ENCODE measurements around the gene ALG1. TPM values are rescaled to one million over a fixed set of nuclear protein-coding genes. Genes with fewer than 3 reads are reported as not detected.

The ALG1 gene
- polyA plus RNA-seq, 1 of the 3 experiments (the other 2 are of a cell fraction) = 27.0 TPM

DNA sequence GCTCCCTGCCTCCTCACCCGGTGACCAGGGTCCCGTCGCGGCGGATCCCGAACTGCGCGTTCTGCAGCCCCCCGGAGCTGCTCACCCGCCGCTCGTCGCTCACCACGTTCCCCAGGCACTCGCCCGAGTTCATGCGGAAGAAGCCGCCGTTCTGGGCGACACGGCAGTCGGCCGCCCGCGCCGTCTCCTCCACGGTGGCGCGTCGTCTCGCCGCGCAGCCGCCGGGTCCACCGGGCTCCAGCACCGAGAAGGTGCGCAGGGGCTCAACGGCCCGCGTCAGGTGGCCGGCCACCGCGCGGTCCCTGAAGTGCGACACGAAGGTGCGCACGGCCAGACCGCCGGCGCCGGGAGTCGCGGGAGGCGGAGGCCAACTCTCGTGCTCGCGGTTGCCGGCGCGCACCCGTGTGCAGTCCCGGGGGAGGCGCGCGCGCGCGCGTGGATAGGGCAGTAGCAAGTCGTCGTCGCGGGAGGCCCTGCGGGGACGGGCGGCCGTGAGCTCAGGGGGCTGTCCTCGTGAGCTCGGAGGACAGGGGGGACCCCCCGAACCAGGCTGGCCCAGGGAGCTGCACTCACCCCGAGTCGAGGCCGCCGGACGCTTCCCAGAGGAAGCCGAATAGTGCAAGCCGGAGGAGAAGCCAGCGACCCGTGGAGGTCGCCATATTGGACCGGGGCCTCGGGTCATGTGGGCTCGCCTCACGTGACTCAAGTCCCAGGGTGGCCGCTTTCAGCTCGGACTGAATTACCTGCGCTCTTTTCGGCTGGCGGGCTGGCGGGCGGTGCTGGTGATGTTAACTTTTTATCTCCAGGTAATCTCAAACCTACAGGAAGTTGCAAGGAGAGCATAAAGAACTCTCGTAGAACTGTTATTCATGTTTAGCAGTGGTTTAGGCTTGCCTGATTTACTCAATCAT lies 38.1 kb upstream of the ALG1 start, which contains the start of gene NAGPA (continued):
- TF ChIP-seq FOXM1 (IDR thresholded peaks at IDR 0.05; ENCODE audit: low read depth) (no peak), NFIC (IDR thresholded peaks at IDR 0.05; ENCODE audit: borderline replicate concordance) (peak; percentile 24; the same call in 1 of the 2 replicates), TCF12 (IDR thresholded peaks at IDR 0.05) (no peak), ELF1 (IDR thresholded peaks at IDR 0.05) (0 out of 2 replicates have a peak, but pooled peaks have one; percentile 23), RCOR1 (IDR thresholded peaks at IDR 0.05; ENCODE audit: low read length) (peak; percentile 66), RXRA (IDR thresholded peaks at IDR 0.05; ENCODE audit: borderline replicate concordance, low read depth) (no peak), FOSL2 (IDR thresholded peaks at IDR 0.05; ENCODE audit: borderline replicate concordance, low read depth) (no peak), GABPA (IDR thresholded peaks at IDR 0.05; ENCODE audit: low read depth) (peak; percentile 43), SIN3A (IDR thresholded peaks at IDR 0.05; ENCODE audit: borderline replicate concordance, low read depth, low read length) (peak; percentile 81; the same call in 1 of the 2 replicates)
- TF ChIP-seq, protein P1, sequence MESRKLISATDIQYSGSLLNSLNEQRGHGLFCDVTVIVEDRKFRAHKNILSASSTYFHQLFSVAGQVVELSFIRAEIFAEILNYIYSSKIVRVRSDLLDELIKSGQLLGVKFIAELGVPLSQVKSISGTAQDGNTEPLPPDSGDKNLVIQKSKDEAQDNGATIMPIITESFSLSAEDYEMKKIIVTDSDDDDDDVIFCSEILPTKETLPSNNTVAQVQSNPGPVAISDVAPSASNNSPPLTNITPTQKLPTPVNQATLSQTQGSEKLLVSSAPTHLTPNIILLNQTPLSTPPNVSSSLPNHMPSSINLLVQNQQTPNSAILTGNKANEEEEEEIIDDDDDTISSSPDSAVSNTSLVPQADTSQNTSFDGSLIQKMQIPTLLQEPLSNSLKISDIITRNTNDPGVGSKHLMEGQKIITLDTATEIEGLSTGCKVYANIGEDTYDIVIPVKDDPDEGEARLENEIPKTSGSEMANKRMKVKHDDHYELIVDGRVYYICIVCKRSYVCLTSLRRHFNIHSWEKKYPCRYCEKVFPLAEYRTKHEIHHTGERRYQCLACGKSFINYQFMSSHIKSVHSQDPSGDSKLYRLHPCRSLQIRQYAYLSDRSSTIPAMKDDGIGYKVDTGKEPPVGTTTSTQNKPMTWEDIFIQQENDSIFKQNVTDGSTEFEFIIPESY (IDR thresholded peaks at IDR 0.05; ENCODE audit: borderline replicate concordance, low read depth) = 0 out of 2 replicates have a peak, but pooled peaks have one; percentile 37
- TF ChIP-seq, protein P2, sequence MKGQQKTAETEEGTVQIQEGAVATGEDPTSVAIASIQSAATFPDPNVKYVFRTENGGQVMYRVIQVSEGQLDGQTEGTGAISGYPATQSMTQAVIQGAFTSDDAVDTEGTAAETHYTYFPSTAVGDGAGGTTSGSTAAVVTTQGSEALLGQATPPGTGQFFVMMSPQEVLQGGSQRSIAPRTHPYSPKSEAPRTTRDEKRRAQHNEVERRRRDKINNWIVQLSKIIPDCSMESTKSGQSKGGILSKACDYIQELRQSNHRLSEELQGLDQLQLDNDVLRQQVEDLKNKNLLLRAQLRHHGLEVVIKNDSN (IDR thresholded peaks at IDR 0.05; ENCODE audit: borderline replicate concordance, low read depth) = peak; percentile 100
- TF ChIP-seq, protein P3, sequence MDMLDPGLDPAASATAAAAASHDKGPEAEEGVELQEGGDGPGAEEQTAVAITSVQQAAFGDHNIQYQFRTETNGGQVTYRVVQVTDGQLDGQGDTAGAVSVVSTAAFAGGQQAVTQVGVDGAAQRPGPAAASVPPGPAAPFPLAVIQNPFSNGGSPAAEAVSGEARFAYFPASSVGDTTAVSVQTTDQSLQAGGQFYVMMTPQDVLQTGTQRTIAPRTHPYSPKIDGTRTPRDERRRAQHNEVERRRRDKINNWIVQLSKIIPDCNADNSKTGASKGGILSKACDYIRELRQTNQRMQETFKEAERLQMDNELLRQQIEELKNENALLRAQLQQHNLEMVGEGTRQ (IDR thresholded peaks at IDR 0.05; ENCODE audit: borderline replicate concordance, low read depth, low read length) = peak; percentile 99

DNA sequence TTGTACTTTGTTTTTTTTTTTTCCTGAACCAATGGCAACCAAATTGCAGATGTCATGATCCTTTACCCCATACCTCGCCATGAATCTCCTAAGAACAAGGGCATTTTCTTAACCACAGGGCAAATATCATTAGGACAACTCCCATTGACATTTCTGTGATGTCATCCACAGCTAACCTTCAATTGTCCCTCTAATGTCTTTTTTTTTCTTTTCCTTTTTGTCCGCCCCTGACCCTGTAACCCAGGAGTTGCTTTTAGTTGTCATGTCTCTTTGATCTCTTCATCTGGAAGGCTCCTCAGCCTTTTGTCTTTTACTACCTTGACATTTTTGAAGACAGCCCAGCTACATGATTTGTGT lies 37.5 kb upstream of the ALG1 start:
- POLR2A ChIA-PET = no interaction called here
- Histone ChIP-seq H3K36me3 (replicated peaks in 1 of 2; ENCODE audit: control insufficient read depth in 1 of 2, insufficient read depth in 2 of 2, low read length in 1 of 2) (no peaks in the 10 kb centered on the region), H3K27ac (ENCODE audit: low read depth in 2 of 2, low read length in 1 of 2) (peak overlapping the region; percentile 26 to 34; a peak in 1 of 4 replicates), H3K4me2 (peak overlapping the region; percentile 86), H2AFZ (ENCODE audit: low read depth) (peak overlapping the region; percentile 100), H3K9ac (peak overlapping the region; percentile 75), H3K4me1 (ENCODE audit: control insufficient read depth in 1 of 2, insufficient read depth in 2 of 2, low read depth in 1 of 2, low read length in 1 of 2) (peaks cover 0 to 12% of the 10 kb centered on the region in 2 experiments; a peak in 2 of 4 replicates), H3K27me3 (ENCODE audit: insufficient read depth) (no peaks in the 10 kb centered on the region), H4K20me1 (ENCODE audit: insufficient read depth) (no peaks in the 10 kb centered on the region), H3K9me3 (no peaks in the 10 kb centered on the region), H3K79me2 (ENCODE audit: insufficient read depth) (no peaks in the 10 kb centered on the region), H3F3A (replicated peaks; ENCODE audit: insufficient read depth) (no peaks in the 10 kb centered on the region), H3K9me2 (no peaks in the 10 kb centered on the region), H3K4me3 (ENCODE audit: low read depth in 2 of 2, low read length in 1 of 2) (peak overlapping the region; percentile 73 to 74)
- 17% methylated on average over 2 of the region's 2 CpGs for WGBS (ENCODE audit: low lambda C conversion rate)
- CTCF ChIA-PET = interaction anchor here (0.9 to 1.5 kb wide), 3 partner anchors 10 to 22 kb away, joined by 3 to 4 read pairs (median 3); no protein-coding TSS in a partner anchor
- TF ChIP-seq, protein P4, sequence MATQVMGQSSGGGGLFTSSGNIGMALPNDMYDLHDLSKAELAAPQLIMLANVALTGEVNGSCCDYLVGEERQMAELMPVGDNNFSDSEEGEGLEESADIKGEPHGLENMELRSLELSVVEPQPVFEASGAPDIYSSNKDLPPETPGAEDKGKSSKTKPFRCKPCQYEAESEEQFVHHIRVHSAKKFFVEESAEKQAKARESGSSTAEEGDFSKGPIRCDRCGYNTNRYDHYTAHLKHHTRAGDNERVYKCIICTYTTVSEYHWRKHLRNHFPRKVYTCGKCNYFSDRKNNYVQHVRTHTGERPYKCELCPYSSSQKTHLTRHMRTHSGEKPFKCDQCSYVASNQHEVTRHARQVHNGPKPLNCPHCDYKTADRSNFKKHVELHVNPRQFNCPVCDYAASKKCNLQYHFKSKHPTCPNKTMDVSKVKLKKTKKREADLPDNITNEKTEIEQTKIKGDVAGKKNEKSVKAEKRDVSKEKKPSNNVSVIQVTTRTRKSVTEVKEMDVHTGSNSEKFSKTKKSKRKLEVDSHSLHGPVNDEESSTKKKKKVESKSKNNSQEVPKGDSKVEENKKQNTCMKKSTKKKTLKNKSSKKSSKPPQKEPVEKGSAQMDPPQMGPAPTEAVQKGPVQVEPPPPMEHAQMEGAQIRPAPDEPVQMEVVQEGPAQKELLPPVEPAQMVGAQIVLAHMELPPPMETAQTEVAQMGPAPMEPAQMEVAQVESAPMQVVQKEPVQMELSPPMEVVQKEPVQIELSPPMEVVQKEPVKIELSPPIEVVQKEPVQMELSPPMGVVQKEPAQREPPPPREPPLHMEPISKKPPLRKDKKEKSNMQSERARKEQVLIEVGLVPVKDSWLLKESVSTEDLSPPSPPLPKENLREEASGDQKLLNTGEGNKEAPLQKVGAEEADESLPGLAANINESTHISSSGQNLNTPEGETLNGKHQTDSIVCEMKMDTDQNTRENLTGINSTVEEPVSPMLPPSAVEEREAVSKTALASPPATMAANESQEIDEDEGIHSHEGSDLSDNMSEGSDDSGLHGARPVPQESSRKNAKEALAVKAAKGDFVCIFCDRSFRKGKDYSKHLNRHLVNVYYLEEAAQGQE (IDR thresholded peaks at IDR 0.05; ENCODE audit: low read depth, low read length) = no peak
- TF ChIP-seq GATA2 (CRISPR knock-in tag; IDR thresholded peaks at IDR 0.05) = no peak
- TF ChIP-seq MXI1 (IDR thresholded peaks at IDR 0.05; ENCODE audit: low read depth, low read length) = no peak
- TF ChIP-seq, protein P5, sequence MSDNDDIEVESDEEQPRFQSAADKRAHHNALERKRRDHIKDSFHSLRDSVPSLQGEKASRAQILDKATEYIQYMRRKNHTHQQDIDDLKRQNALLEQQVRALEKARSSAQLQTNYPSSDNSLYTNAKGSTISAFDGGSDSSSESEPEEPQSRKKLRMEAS (IDR thresholded peaks at IDR 0.05; ENCODE audit: low read depth) = no peak
- TF ChIP-seq GABPA (IDR thresholded peaks at IDR 0.05; ENCODE audit: low read depth) = peak; percentile 6; the same call in 1 of the 2 replicates
- TF ChIP-seq, protein P3 (IDR thresholded peaks at IDR 0.05; ENCODE audit: borderline replicate concordance, low read depth, low read length) = no peak
- no peak for TF ChIP-seq YY1 (IDR thresholded peaks at IDR 0.05; ENCODE audit: low read depth)
- no peak for DNase-seq
